GM12873 (cell line): ENCODE data around the gene FAXDC2.

Source experiments
- TF ChIP-seq, protein P1 (sequence below): IDR thresholded peaks from 2 replicates; pipeline ENCODE4 v1.5.1; 2012; ENCODE audit warnings: low read depth, mild to moderate bottlenecking, moderate library complexity, low read length, control low read depth; ENCODE audit not compliant: insufficient read depth; ENCODE audit errors: missing control alignments

The FAXDC2 gene

DNA sequence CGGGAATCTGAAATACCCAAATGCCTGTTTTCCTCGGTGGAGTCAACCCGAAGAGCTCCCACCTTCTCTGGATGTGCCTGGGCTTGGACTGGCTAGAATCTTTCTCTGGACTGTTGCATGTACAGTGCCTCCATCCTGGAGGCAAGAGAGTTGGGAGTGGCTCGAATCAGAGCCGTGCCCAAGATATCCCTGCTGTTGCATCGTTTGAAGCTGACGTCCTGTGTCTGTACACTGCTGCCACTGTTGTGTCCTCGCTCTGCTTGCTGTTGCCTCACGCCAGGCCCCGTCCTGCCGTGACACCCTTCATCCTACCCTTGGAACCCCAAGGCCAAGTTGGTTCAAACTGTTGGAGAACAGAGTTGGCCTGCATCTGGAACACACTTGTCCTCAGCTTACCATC, 35.4 kb downstream of the FAXDC2 start:
- TF ChIP-seq, protein P1, sequence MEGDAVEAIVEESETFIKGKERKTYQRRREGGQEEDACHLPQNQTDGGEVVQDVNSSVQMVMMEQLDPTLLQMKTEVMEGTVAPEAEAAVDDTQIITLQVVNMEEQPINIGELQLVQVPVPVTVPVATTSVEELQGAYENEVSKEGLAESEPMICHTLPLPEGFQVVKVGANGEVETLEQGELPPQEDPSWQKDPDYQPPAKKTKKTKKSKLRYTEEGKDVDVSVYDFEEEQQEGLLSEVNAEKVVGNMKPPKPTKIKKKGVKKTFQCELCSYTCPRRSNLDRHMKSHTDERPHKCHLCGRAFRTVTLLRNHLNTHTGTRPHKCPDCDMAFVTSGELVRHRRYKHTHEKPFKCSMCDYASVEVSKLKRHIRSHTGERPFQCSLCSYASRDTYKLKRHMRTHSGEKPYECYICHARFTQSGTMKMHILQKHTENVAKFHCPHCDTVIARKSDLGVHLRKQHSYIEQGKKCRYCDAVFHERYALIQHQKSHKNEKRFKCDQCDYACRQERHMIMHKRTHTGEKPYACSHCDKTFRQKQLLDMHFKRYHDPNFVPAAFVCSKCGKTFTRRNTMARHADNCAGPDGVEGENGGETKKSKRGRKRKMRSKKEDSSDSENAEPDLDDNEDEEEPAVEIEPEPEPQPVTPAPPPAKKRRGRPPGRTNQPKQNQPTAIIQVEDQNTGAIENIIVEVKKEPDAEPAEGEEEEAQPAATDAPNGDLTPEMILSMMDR: no peak

DNA sequence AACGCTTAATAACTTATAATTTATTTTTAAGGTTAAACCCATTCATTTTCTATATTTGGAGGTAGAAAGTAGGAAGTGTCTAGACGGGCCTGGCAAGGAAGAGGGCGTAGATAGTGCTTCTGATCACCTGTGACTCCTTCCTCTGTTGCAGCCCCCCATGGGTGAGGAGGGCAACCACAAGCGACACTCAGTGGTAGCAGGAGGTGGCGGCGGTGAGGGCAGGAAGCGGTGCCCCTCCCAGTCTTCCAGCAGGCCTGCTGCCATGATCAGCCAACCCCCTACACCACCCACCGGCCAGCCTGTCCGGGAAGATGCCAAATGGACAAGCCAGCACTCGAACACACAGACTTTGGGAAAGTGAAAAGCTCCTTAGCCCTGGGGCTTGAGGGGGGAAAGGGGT, 36.7 kb downstream of the FAXDC2 start:
- TF ChIP-seq, protein P1: no peak

DNA sequence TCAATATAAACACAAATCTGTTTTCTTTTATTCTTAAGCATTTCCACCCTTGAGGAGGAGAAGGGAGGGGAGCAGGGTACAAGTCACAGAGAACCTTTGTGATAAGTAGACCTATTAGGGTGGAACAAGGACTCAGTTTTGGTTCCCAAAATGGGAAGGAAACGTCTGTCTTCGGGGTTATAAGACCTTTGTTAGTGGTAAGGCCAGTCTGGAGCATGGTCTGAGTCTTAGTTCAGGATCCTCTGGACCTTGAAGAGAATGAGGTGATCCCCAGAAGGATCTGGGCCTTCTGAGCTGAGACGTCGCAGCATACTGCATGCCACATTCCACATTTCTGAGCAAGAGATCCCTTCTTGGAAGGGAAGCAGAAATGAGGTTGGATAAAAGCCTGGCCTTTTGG, 37.2 kb downstream of the FAXDC2 start:
- TF ChIP-seq, protein P1: no peak

DNA sequence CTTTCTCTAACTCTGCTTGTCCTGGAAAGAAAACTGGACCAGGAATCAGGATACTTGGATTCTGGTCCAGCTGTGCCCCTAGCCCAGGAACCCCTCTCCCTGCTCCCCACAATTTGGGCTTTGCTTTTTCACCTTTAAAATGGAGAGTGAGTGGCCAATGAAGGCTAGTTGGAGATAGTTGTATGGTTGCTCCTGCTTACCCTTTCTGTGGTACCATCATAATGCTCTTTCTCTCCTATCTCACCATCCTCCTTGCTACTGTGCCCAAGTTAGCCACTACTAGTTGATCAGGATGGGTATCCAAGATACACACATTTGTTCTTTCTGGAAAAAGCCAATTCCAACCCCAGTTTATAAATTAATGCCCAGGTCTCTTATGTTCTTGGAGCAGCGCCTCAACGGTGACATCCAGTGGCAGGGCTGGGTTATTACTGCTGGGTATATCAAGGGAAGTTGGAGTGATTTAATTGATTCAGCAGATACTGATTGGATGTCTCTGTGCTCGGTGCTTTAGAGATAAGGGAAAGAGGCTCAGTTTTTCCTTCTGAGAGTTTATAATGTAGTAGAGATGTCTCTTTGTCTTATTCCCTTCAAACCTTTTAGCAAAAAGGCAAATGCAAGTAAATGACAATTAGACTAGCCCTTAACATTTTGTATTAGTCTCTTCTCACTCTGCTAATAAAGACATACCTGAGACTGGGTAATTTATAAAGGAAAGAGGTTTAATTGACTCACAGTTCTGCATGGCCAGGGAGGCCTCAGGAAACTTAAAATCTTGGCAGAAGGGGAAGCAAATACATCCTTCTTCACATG, 38.5 kb downstream of the FAXDC2 start:
- TF ChIP-seq, protein P1: peak; percentile 78

DNA sequence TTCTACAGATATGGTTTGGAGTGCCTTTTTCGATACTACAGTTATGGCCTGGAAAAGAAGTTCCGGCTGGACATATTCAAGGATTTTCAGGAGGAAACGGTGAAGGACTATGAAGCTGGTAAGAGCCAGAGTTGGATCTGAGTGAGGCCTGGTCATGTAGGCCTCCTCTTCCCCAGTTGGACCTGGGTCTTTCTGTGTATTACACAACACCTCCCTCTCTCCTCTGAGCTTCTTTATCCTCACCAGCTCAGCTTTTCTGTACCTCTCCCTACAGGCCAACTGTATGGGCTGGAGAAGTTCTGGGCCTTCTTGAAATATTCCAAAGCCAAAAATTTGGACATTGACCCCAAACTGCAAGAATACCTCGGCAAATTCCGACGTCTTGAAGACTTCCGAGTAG, 39.2 kb downstream of the FAXDC2 start:
- TF ChIP-seq, protein P1: no peak

DNA sequence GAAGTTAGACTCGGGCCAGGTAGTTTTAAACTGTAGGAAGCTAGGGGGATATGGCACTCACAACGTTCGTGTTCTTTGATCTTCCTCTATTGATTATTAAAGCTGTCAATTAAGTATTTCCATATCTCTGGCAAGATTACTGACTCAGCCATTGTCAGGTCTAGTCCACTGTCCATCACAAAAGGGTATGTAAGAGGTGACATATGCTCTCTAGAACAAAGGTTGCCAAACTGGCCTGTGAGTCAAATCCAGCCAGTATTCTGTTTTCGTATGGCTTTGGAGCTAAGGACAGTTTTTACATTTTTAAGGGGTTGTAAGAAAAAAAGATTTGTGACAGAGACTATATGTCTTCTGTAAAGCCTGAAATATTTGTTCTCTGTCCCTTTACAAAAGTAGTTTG, 44.2 kb downstream of the FAXDC2 start:
- TF ChIP-seq, protein P1: no peak

DNA sequence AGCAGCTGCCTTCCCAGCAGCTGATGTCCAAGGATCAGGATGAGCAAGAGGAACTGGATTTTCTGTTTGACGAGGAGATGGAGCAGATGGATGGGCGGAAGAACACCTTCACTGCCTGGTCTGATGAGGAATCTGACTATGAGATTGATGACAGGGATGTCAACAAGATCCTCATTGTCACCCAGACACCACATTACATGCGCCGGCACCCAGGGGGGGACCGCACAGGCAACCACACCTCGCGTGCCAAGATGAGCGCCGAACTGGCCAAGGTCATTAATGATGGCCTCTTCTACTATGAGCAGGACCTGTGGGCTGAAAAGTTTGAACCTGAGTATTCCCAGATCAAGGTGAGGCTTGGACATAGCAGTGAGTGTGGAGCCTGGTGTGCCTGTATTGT, 48.4 kb downstream of the FAXDC2 start:
- TF ChIP-seq, protein P1: no peak

DNA sequence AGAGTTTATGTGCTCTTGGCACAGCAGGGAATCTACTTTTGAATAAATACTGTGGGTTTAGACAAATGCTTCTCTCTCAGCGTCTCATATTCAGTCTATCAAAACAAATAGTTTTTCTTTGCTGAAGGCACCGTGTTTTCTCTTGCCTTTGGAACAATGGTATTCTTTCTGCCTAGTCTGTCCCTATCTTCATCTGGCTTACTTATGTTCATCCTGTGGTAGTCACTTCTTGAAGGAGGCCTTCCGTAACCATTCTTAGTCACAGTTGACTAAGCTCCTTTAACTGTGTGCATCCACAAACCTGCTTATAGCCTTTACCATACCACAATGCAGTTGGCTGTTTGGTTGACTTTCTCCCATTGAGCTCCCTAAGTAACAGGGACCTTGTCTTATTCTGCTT, 49.3 kb downstream of the FAXDC2 start:
- TF ChIP-seq, protein P1: no peak
